Activated naive CD8-positive, alpha-beta T cell treated with anti-CD3 and anti-CD28 coated beads, Interleukin-2, amount 50 U/mL, for 24 hours (primary cell): Measurements from ENCODE around the gene ZFPM1.

Source experiments
- ATAC-seq: fragments of 150-1000 bp; cut with Tn5 transposase; one replicate; pipeline ENCODE4 v1.10.0; 2021
- DNase-seq: peaks from one replicate; pipeline ENCODE4 v3.0.0; 2021
- H3K27ac Mint-ChIP-seq: one replicate; pipeline ENCODE4 v1.8.0; 2021; ENCODE audit warnings: mild to moderate bottlenecking, mixed read lengths
- H3K27me3 Mint-ChIP-seq: one replicate; pipeline ENCODE4 v1.8.0; 2021; ENCODE audit warnings: mixed read lengths
- H3K36me3 Mint-ChIP-seq: one replicate; pipeline ENCODE4 v1.8.0; 2021; ENCODE audit warnings: low read depth, mixed read lengths
- H3K4me1 Mint-ChIP-seq: one replicate; pipeline ENCODE4 v1.8.0; 2021; ENCODE audit warnings: mixed read lengths
- H3K4me3 Mint-ChIP-seq: one replicate; pipeline ENCODE4 v1.8.0; 2021; ENCODE audit warnings: mild to moderate bottlenecking, moderate library complexity, mixed read lengths
- H3K9me3 Mint-ChIP-seq: one replicate; pipeline ENCODE4 v1.8.0; 2021; ENCODE audit warnings: mixed read lengths

ZFPM1 gene

GRCh38 chr16:88561485-88562359, 108.6 kb downstream of the ZFPM1 start:
- no peaks in the 10 kb centered on the region for H3K9me3 Mint-ChIP-seq
- no peaks in the 10 kb centered on the region for H3K36me3 Mint-ChIP-seq
- peaks cover 5% of the 10 kb centered on the region for H3K27me3 Mint-ChIP-seq
- no peak overlapping the region for H3K27ac Mint-ChIP-seq
- no peak overlapping the region for H3K4me3 Mint-ChIP-seq
- DNase-seq, result peak; percentile 56
- ATAC-seq, result no peak
- H3K4me1 Mint-ChIP-seq, result peaks cover 14% of the 10 kb centered on the region

- Mint-ChIP-seq H3K36me3 (peaks cover 2% of the 10 kb centered on the region), H3K27ac (peak overlapping the region; percentile 52), H3K27me3 (peaks cover 1% of the 10 kb centered on the region), H3K9me3 (no peaks in the 10 kb centered on the region), H3K4me1 (peaks cover 30% of the 10 kb centered on the region), H3K4me3 (peak overlapping the region; percentile 26)
- DNase-seq, result peak; percentile 85
- peak; percentile 50 for ATAC-seq
Observed at GRCh38 chr16:88566158-88566557, 113.1 kb downstream of the ZFPM1 start.

GRCh38 chr16:88568710-88569613, 115.9 kb downstream of the ZFPM1 start:
- DNase-seq, result no peak
- ATAC-seq, result no peak
- H3K4me3 Mint-ChIP-seq, result peak overlapping the region; percentile 89

GRCh38 chr16:88569614-88569984, 116.5 kb downstream of the ZFPM1 start:
- DNase-seq, result no peak
- H3K4me3 Mint-ChIP-seq, result peak overlapping the region; percentile 89
- ATAC-seq, result peak; percentile 16
- H3K27ac Mint-ChIP-seq, result peak overlapping the region; percentile 92
- peaks cover 21% of the 10 kb centered on the region for H3K36me3 Mint-ChIP-seq
- H3K9me3 Mint-ChIP-seq, result no peaks in the 10 kb centered on the region
- H3K4me1 Mint-ChIP-seq, result peaks cover 50% of the 10 kb centered on the region
- H3K27me3 Mint-ChIP-seq, result peaks cover 1% of the 10 kb centered on the region

More at GRCh38 chr16:88568710-88569613, 115.9 kb downstream of the ZFPM1 start:
- Mint-ChIP-seq H3K27me3 (peaks cover 1% of the 10 kb centered on the region), H3K36me3 (peaks cover 21% of the 10 kb centered on the region), H3K27ac (peak overlapping the region; percentile 92), H3K9me3 (no peaks in the 10 kb centered on the region), H3K4me1 (peaks cover 50% of the 10 kb centered on the region)

GRCh38 chr16:88569985-88570690, 117.1 kb downstream of the ZFPM1 start, which contains the start of gene ZC3H18:
TSS of gene ZC3H18 (plus strand) at chr16:88570403. CDS start at chr16:88577124, 6,721 bp downstream.
- peaks cover 1% of the 10 kb centered on the region for H3K27me3 Mint-ChIP-seq
- ATAC-seq, result peak; percentile 66
- H3K4me1 Mint-ChIP-seq, result peaks cover 50% of the 10 kb centered on the region
- H3K4me3 Mint-ChIP-seq, result peak within 1 kb of the TSS; percentile 89
- H3K9me3 Mint-ChIP-seq, result no peaks in the 10 kb centered on the region
- H3K27ac Mint-ChIP-seq, result peak within 1 kb of the TSS; percentile 92
- peak; percentile 100 for DNase-seq
- peaks cover 21% of the 10 kb centered on the region for H3K36me3 Mint-ChIP-seq

- DNase-seq (peak; percentile 42), ATAC-seq (peak; percentile 29)
- no peaks in the 10 kb centered on the region for H3K9me3 Mint-ChIP-seq
- H3K27me3 Mint-ChIP-seq, result peaks cover 1% of the 10 kb centered on the region
- peaks cover 24% of the 10 kb centered on the region for H3K36me3 Mint-ChIP-seq
- peaks cover 49% of the 10 kb centered on the region for H3K4me1 Mint-ChIP-seq
- H3K27ac Mint-ChIP-seq, result peak overlapping the region; percentile 77
- H3K4me3 Mint-ChIP-seq, result peak overlapping the region; percentile 88
Observed at GRCh38 chr16:88570691-88571092, 117.6 kb downstream of the ZFPM1 start.

GRCh38 chr16:88575251-88575650, 122.2 kb downstream of the ZFPM1 start:
- Mint-ChIP-seq H3K4me3 (no peak overlapping the region), H3K4me1 (peaks cover 46% of the 10 kb centered on the region), H3K27me3 (no peaks in the 10 kb centered on the region), H3K9me3 (no peaks in the 10 kb centered on the region), H3K36me3 (peaks cover 49% of the 10 kb centered on the region), H3K27ac (no peak overlapping the region)
- ATAC-seq, result no peak
- no peak for DNase-seq

GRCh38 chr16:88576307-88576706, 123.2 kb downstream of the ZFPM1 start:
- peaks cover 45% of the 10 kb centered on the region for H3K4me1 Mint-ChIP-seq

GRCh38 chr16:88577166-88577565, 124.1 kb downstream of the ZFPM1 start:
- no peak for ATAC-seq
- H3K4me3 Mint-ChIP-seq, result no peak overlapping the region
- H3K36me3 Mint-ChIP-seq, result peaks cover 52% of the 10 kb centered on the region
- H3K9me3 Mint-ChIP-seq, result no peaks in the 10 kb centered on the region
- DNase-seq, result no peak
- peak overlapping the region; percentile 16 for H3K27ac Mint-ChIP-seq
- peaks cover 42% of the 10 kb centered on the region for H3K4me1 Mint-ChIP-seq
- H3K27me3 Mint-ChIP-seq, result no peaks in the 10 kb centered on the region

More at GRCh38 chr16:88576307-88576706, 123.2 kb downstream of the ZFPM1 start:
- Mint-ChIP-seq H3K9me3 (no peaks in the 10 kb centered on the region), H3K27ac (no peak overlapping the region), H3K4me3 (no peak overlapping the region), H3K36me3 (peaks cover 55% of the 10 kb centered on the region), H3K27me3 (no peaks in the 10 kb centered on the region)
- no peak for DNase-seq
- ATAC-seq, result no peak

GRCh38 chr16:88578446-88579313, 125.6 kb downstream of the ZFPM1 start:
- Mint-ChIP-seq H3K4me3 (peak overlapping the region; percentile 2), H3K36me3 (peaks cover 43% of the 10 kb centered on the region), H3K27me3 (no peaks in the 10 kb centered on the region), H3K27ac (peak overlapping the region; percentile 64), H3K9me3 (no peaks in the 10 kb centered on the region), H3K4me1 (peaks cover 35% of the 10 kb centered on the region)
- DNase-seq, result no peak
- ATAC-seq, result no peak

- DNase-seq, result no peak
- Mint-ChIP-seq H3K27me3 (no peaks in the 10 kb centered on the region), H3K36me3 (peaks cover 45% of the 10 kb centered on the region), H3K4me1 (peaks cover 45% of the 10 kb centered on the region), H3K27ac (peak overlapping the region; percentile 22), H3K4me3 (no peak overlapping the region), H3K9me3 (no peaks in the 10 kb centered on the region)
- ATAC-seq, result no peak
Observed at GRCh38 chr16:88580371-88580770, 127.3 kb downstream of the ZFPM1 start.

- no peaks in the 10 kb centered on the region for H3K27me3 Mint-ChIP-seq
- H3K4me1 Mint-ChIP-seq, result peaks cover 45% of the 10 kb centered on the region
- peak overlapping the region; percentile 22 for H3K27ac Mint-ChIP-seq
- H3K4me3 Mint-ChIP-seq, result no peak overlapping the region
- ATAC-seq (no peak), DNase-seq (no peak)
- no peaks in the 10 kb centered on the region for H3K9me3 Mint-ChIP-seq
- peaks cover 47% of the 10 kb centered on the region for H3K36me3 Mint-ChIP-seq
Observed at GRCh38 chr16:88581033-88581432, 128.0 kb downstream of the ZFPM1 start.

- H3K27ac Mint-ChIP-seq, result no peak overlapping the region
- ATAC-seq (no peak), DNase-seq (no peak)
- H3K36me3 Mint-ChIP-seq, result peaks cover 43% of the 10 kb centered on the region
- peaks cover 40% of the 10 kb centered on the region for H3K4me1 Mint-ChIP-seq
- H3K4me3 Mint-ChIP-seq, result no peak overlapping the region
- H3K9me3 Mint-ChIP-seq, result no peaks in the 10 kb centered on the region
- no peaks in the 10 kb centered on the region for H3K27me3 Mint-ChIP-seq
Observed at GRCh38 chr16:88582912-88583575, 130.0 kb downstream of the ZFPM1 start.
